ENCODE data around the gene FAM78A.
"Not testable (repeated sequence)": the region's sequence is repeated elsewhere in the genome, so short reads cannot be mapped to it uniquely, and the experiment has no call there.

The FAM78A gene

DNA sequence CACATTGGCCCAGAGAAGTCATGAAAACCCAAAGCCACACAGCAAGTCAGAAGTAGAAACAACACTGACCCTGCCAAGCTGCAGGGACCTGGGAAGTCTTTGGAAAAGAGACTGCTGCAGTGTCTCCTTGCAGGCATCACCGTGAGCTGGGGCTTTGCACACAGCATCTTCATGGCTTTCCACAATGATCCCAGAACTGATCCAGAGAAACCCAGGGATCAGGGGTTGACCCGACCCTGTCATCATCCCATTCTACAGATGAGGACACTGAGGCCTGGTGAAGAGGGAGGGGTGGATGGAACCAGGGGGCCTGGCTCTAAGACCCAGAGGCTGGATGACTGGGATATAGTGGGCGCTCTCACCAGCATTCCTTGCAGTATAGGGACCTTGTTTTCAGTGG, 4.3 kb upstream of the FAM78A start:
- DNase-seq: no peak

DNA sequence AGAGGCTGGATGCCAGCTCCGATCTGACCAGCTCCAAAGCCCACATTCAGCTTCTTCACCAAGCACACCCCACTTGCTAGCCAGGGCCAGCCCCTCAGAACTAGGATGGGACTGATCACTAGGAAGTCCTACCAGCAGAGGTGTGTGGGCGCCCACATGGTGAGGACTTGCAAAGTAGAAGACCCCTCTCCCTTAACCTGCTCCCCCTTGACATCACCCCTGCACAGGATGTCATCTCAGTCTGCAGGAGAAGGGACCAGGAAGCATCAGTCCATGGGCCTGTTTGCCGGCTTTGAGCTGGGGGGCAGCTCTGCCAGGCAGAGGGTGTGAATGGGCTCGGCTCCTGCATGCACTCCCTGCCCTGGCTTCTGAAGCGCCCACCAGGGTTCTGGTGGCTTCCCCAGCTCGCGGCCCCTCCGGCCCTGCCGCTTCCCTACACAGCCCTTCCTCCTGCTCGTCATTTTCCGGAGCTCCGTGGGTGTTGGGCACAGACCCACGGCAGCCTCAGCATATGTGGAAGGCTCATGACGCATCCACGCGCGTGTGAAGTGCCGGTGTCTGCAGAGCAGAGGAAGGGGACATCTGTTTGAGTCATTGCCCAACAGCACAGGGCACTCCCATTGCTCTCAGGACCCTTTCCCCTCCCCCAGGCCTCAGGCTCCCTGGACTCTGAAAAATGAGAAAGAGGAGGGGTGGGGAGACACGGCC, 3.7 kb upstream of the FAM78A start:
- no peak for DNase-seq

DNA sequence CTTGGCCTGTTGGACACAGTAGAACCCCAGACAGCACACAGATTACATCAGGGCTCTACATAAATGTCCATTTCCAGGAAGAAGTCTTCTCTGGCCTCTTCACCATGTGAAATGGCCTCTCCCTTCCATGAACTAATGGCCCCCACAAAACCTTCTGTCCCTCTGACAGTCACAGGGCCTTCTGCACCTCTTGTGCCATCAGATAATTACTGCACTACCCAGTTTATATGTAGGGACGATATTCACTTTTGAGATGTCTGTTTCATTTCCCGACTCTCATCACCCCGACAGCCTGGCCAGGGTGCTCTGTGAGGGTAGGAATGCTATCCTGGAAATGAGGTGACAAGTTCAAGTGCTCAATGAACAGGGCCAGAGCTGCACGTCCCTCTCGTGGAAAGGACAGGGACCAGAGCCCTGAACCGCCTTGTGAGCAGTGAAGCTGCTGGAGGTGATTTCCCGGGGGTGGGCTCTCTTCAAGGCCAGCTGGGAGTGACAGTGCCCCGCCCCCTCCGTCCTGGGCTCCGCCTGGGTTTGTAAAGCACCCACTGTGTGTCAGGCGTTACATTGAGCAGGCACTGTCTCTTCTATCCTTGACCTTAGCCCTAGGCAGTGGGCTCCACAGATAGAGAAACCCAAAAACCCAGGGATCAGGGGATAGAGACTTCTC, 3.0 kb upstream of the FAM78A start:
- no peak for DNase-seq

DNA sequence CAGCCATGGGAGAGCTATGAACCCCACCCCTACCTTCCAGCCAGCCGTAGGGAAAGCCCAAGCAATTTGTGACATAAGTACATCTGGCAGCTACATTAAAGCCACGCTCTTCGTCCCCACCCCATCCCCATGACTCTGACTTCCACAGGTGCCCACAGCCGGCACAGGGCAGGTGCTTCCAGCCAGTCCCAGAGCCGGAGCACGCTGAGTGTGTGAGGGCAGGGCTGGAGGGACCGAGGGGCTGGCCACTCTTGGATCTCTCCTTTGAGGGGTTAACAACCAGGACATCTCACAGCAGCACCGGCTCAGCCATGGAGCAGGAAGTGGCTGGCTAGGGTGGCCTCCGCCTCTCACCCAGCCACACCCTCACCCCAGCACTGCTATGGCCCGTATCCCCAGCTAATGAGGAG, 2.4 kb upstream of the FAM78A start:
- peak; percentile 30 for DNase-seq

DNA sequence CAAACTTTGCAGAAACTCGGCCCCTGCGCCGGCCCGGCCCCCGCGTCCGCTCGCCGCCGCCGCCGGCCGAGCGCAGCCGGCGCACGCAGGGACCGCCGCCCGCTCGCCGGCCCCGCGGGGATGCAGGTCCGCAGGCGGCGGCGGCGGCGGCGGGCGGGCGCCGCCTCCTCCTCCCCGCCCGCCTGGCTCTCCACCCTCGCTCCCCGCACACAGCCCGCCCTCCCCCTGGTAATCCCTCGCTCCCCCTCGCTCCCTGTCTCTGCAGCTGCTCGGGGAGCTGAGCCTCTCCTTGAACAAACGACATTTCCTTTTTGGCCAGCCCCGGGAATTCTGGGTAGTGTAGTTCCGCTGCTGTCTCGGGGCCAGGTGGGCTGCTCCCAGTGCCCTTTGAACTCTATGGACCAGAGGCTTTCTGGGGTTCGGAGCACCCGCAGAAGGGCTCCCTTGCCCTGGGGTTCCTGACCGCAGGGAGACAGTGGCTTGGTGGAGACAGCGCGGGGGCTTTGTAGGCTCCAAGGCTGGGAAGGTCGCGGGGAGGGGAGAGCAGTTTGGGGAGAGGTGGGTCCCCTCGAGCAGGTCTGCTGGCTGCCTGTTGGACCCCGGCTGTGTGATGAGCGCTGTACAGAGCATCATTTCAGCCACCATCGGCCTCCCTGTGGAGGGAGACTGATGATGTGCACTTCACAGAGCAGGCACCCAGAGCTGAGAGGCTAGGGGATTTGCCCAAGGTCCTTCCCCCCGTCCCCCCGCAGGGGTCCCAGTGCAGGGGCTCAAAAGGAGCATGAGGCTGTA, 1.8 kb upstream of the FAM78A start:
- DNase-seq: peak; percentile 79

DNA sequence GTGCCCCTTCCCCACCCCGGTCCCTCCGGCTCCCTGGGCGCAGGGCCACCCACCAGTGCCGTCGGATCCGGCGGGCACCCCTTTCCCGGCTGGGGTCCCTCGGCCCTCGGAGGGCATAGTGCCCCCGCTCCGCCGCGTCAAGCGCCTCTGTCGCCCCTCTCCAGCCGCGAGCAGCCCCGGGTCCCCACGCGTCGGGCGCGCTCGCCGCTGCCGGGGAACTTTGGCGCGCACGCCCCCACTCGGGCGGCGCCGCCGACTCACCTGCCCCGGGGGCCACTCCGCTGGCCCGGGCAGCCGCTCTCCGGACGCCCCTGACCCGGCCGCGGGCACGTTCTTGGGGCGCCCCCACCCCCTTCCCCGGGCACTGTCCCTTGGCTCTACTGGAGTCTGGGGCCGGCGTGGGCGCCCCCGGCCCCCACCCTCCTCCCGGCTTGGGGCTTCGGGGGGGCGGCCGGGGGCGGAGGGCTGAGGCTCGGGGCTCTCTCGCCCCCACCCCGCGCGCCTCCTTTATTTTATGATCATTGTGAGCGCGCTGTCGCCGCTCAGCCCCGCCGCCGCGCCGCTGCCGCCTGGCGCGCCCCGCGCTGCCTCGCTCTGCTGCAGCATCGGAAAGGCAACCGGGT, 1.1 kb upstream of the FAM78A start:
- no peak for DNase-seq

DNA sequence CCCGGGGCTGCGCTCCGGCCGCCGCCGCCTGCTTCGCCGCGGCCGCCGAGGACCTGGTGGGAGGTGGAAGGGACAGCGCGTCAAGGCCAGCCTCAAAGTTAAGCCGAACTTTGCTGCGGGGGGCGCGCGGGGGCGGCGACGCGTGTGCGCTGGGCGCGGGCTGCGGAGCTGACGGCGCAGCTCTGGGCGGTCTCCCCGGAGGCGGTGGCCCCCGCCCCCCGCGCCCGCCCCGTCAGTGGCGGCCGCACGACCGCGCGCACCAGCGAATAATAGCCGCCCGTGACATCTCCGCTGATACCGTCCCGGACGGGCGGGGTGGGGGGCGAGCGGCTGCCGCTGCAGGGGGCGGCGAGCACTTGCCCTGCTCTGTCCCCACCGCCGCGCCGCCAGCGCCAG, 579 bp upstream of the FAM78A start:
- DNase-seq: no peak

DNA sequence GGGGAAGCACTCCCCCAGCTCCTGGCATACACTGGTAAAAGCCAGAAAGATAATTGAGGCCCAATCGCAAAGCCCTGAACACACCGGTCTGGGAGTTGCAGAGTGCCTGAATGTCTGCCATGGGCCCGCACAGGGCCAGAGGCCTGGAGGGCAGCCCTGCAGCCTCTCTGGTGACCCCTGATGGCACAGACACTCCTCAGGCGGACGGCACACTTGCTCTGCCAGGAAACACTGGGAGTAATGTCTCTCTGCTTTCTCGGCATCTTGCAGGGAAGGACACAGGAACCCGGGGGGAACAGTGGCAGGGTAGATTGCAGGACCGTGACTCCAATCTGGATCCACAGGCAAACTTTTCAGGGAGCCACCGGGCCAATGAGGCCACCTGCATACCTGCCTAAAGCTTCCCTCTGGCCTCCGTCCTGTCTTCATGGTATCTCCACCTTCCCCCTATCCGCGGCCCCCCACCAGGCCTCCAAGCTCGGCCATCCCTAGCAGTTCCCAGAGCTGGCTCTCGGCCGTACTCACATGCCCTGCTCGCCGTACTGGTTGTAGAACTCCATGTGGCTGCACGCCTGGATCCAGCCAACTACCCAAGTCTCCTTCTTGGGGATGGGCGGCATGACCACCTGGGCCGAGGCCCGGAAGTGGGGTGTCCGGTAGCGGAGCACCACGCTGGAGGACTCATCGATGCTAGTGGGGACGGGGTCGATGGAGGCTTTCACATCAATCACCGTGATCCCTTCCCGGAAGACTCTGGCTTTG, 797 bp downstream of the FAM78A start:
- DNase-seq: no peak

DNA sequence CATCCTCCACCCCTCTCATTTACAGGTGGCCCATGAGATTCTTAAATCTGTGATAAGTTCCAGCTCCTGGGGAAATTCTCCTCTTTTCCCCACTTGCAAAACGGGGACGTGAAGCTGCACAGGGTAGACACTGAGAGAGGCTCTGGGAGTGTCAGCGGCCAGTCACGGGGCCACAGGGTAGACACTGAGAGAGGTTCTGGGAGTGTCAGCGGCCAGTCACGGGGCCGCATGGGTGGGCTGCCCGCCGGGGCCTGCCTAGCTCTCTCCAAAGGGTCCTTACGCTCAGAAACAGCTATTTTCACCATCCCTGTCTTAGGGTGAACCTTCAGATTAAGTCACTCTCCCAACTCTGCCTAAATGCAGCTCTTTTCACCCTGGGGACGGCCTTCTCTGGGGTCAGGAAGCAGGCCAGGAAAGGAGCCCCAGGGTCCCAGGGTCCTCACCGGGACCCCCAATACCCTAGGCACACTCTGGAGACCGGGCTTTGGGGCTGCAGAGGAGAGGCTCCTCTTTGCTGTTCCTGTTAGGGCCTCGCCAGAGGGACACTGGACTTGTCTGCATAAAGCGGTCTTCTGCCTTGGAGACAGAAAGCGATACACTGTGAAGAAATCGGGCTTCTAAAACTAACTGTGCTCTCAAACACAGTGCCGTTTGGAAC, 1.5 kb downstream of the FAM78A start:
- DNase-seq: no peak

DNA sequence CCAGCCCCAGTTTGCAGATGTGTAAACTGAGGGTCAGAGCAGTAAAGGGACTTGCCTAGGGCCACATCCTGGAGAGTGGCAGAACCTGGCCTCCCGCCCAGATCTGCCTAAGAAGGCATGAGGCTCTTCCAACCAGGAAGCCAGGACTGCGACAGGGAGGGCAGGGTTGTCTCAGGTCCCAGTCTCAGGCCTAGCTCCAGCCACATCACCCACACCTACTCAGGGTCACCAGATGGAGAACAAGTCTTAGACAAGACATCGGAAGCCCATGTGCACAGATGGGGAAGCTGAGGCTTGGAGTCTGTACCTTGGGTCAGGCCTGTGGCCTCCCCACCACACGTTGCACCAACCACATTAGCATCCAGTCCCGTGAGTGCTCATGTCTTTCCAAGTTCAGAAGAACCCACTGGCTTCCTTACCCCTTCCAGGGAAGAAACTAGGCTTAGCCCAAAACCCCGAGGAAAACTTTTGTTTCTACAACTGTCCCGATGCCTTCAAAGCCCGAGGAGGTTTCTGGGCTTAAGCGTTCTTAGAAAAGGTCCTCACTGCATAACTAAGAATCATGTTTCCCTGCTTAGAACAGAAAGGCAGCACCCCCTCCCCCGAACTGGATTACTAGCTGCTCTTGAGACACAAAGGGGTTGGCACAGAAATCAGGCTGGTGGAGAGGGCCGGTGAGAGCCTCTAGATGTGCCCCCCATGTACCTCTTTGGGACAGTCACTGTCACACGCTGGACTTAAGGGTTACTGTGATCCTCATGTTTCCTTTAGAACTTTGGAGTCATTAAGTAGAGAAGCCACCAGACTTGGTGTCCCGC, 2.2 kb downstream of the FAM78A start:
- no peak for DNase-seq

DNA sequence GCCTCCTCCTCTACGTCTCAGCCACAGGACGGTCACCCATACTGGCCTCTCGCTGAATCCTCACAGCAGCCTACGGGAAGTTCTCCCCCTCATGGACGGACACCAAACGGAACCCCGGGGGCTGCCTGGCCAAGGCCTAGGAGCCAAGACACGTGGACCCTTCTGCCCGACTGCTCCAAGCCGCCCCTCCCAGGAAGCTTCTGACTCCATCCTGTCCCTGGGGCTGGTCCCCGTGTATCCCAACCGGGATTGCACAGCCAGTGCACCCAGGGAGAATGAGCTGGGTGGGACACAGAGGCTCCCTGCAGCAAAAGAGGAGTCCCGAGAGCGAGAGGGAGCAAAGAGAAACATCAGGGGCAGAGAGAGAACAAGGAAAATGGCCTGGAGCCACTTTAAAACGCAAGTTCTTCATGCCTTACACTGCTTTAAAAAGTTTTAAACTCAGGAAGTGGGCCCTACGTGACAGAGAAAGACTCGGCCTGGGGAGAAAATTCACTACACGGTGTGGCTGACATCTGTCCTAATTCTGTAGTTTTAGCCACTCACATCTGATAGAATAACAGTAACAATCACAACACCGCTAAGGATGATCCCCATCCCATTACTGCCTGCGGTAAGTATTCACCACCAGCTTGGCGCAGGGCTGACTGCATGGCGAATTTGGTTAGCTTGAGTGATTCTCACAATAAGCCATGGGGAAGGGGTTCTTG, 3.0 kb downstream of the FAM78A start:
- no peak for DNase-seq

DNA sequence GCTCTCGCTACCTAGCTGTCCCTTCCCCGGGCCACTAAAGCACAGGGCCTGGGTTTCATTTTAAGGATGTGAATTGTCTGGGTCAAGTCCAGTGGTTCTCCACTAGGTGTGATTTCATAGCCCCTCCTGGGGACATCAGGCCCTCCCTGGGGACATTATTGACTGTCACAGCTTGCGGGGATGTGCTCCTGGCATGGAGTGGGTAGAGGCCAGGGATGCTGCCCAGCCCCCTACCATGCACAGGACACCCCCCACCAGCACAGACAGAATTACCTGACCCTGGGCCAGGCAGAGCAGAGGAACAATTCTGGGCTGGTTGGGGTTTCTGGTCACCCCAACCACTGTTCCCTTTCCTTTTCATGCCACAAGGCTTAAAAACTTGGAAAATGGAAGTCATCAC, 4.1 kb downstream of the FAM78A start:
- no peak for DNase-seq

DNA sequence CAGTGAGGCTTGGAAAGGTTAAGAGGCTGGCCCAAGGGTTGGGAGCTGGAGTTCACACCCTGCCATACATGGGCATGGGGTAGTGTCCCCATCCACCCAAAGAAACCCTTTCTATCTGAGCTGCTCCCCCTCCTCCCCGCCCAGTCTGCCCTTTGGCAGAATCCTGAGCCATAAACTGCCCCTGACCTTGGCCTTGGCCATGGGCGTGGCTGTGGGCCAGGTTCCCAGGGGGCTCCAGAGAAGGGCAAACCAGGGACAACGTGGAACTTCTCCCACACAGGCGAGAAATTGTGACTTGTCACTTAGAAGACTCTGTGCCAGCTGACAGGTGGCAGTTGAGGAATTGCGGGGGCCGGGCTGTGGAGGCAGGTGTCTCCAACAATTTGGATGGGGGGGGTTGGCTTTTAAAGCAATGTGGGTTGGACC, 4.8 kb downstream of the FAM78A start:
- no peak for DNase-seq

DNA sequence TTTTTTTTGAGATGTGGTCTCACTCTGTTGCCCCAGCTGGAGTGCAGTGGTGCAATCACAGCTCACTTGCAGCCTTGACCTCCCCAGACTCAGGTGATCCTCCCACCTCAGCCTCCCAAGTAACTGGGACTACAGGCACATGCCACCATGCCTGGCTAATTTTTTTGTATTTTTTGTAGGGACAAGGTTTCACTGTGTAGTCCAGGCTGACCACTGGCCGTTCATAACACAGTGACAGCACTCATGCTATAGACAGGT, 5.4 kb downstream of the FAM78A start:
- not testable (repeated sequence) for DNase-seq

DNA sequence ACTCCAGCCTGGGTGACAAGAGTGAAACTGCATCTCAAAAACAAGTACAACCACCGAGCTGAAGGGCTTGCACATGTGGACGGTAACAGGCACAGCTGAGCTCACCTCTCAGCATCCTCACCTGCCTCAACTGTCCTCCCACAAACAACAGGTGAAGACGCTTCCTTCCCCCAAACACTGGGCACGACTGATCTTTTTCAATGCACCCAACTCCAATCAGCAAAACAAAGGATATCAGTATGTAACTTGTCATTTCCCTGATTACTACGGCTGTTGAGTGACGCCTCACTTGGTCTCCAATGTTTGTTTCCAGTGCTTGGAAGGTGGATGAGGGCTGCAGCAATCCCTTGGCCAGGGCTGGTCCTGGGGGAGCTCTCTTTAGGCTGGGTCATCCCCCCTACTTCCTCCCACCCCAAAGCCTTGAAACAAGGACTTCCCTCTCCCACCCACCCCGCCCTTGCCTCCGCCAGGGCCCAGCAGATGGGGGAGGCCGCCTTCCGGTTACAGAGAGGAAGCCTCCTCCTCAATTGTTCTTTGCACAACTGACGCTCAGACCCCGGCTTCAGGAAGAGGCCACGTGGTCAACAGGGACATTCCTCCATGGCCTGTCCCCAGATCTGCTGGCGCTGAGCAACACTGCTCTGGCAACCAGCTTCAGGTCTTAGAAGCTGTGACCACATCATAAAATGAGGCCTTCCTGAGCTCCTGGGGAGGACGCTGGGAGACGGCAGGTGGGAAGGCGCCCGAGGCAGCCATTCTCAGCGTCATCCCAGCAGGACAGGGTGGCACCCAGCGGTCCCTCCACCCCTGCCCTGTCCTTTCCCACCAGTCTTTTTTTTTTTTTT, 5.9 kb downstream of the FAM78A start:
- DNase-seq: peak; percentile 53

DNA sequence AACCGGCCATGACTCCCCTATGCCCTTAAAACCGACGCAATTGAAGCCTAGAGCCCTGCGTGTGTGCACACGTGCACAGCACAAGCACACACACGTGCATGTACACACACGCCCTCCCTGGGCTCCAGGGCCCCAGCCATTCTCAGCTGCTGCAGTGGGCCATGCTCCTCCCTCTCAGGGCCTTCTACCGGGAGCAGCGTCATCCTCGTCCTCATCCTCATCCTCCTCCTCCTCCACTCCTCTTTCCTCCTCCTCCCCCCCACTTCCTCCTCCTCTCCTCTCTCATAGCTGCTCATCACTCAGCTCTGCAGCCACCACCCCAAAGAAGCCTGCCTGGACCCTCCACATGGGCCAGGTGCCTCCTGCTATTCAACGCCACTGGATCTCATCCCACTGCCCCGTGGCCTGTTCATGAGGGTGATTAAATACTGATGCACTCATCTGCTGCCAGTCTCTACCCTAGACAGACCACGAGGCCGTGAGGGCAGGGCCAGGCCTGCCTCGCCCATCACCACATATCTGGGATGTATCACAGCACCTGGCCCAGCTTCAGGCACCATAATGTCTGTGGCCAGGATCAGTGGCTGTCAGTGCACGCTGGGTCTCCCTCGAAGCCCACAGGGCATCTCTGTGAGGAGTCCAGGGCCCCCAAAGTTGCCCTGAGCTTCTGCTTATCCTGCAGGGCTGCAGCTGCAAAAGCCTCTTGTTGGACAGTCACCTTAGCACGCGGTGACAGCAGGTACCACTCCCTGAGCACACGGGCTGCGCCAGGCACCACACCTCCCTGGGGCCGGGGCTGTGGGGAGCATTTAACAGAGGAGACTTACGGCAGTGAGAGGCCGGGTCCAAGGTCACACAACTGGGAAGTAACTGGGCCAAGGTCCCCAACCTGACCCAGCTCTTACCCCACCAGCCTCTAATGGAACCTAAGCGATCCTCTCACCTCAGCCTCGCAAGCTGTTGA, 9.8 kb downstream of the FAM78A start:
- peak; percentile 42 for DNase-seq

DNA sequence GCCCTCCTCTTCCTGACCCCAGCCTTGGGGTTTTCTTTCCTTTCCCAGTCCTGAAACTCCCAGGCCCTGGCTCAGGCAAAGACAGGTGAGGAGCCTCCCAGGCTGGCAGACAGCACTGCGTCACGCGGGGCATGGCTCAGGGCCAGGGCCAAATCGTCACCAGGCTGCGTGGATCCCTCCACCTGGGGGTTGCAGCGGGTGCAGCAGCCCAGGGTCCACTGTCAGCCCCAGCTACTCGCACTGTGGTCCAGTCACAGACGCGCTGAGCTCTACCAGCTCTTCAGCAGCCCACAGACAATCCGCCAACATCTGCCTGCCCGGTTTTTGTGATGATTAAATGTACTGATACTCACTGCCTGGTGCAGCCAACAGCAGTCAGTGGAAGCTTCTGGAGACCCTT, 12.1 kb downstream of the FAM78A start:
- DNase-seq: no peak

DNA sequence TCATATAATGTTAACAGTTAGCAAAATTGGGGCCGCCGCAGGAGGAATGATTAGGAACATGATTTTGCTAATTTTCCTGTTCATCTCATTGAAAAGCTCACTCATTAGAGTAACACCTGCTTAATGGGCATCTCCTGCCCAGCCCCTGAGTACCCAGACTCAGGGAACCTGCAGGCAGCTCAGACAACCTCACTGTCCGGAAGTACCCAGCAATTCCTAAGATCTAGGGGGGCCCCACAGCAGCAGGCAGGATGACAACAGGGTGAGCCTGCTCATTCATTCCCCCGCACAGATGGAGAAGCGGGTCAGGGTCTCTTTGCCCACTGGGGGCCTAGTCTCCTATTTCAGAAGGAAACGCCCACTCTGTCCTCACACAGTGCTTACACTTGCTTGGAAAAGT, 12.6 kb downstream of the FAM78A start:
- DNase-seq: no peak

DNA sequence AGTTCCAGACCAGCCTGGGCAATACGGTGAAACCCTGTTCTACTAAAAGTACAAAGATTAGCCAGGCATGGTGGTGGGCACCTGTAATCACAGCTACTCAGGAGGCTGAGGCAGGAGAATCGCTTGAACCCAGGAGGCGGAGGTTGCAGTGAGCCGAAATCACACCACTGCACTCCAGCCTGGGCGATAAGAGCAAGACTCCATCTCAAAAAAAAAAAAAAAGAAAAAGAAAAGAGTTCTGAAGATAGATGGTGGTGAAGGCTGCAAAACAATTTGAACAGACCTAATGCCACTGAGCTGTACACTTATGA, 13.3 kb downstream of the FAM78A start:
- not testable (repeated sequence) for DNase-seq
